Left lung (tissue), 10 donors: ENCODE measurements around the gene TBP. TPM values are rescaled to one million over a fixed set of nuclear protein-coding genes. Genes with fewer than 3 reads are reported as not detected.

Experiments
- ATAC-seq: fragments of 200-7000 bp; cut with Tn5 transposase; one replicate; pipeline ENCODE4 v1.9.1; 2020; ENCODE audit warnings: moderate library complexity
- DNase-seq, 4 donors: peaks; one replicate each; pipeline ENCODE4 v3.0.0-alpha.2; 2013 to 2020
- H3K27ac ChIP-seq, 2 donors: fragments of 200-600 bp; sonication (generic) in 1 of 2; one replicate each; pipeline versions ENCODE4 v1.5.0 to v1.8.0; 2020 to 2021
- H3K27me3 ChIP-seq, 2 donors: fragments of 200-600 bp; sonication (generic) in 1 of 2; one replicate each; pipeline versions ENCODE4 v1.5.0 to v1.8.0; 2020 to 2021
- H3K36me3 ChIP-seq, 2 donors: fragments of 200-600 bp; sonication (generic) in 1 of 2; one replicate each; pipeline versions ENCODE4 v1.5.0 to v1.8.0; 2020 to 2021
- H3K4me1 ChIP-seq, 2 donors: fragments of 200-600 bp; one replicate each; pipeline ENCODE4 v1.8.0; 2021
- H3K4me3 ChIP-seq, 2 donors: fragments of 200-600 bp; sonication (generic) in 1 of 2; one replicate each; pipeline versions ENCODE4 v1.5.0 to v1.8.0; 2020 to 2021; ENCODE audit warnings: mild to moderate bottlenecking in 1 of 2
- H3K9me3 ChIP-seq, 2 donors: fragments of 200-600 bp; sonication (generic) in 1 of 2; one replicate each; pipeline versions ENCODE4 v1.5.0 to v1.8.0; 2020 to 2021
- intact Hi-C, 2 donors: fragments of 100-400 bp; cut with DNase I; formaldehyde crosslinking; loops; one replicate each; pipeline versions ENCODE4 v1.11.2 to v1.14.2; 2022
- polyA plus RNA-seq, 6 donors: library from polyadenylated mRNA; unstranded; fragments of 120-200 nt; gene quantifications; one replicate each; pipeline ENCODE4 v1.2.1, GENCODE V29; 2013; ENCODE audit not compliant: insufficient read length in 6 of 6
- total RNA-seq, 2 donors: library from RNA; stranded (reverse); fragmentation: NEBNext Ultra II Directional; extraction: Animal tissue kit (Norgen Biotek cat#: 25700); gene quantifications; one replicate each; pipeline ENCODE4 v1.2.1, GENCODE V29; 2021
- TF ChIP-seq, protein P1 (sequence below), 2 donors: fragments of 200-600 bp; sonication (generic) in 1 of 2; IDR thresholded peaks; one replicate each; pipeline versions ENCODE4 v1.5.0 to v1.8.0; 2021; ENCODE audit warnings: antibody characterized with exemption in 2 of 2
- donor health status: DM: no; HTN: yes; CAD: no.
- donor health status: DM: no; HTN: no; CAD: no.

Gene TBP
- total and polyA plus RNA-seq, 8 donors: 9.0 to 27.2 (median 23.5) TPM

DNA sequence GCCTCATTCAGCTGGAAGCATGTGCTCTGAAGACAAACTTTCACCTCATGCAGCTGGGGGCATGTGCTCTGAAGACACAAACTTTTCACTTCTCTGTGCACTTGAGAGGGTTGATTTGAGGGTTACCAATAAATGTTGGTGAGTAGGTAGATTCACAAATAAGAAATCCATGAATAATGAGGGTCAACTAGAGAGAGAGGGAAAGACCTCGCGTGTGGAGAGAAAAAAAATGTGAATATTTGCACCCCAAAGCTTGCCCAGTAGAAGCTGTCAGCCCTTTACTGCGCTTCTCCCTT, 44.5 kb upstream of the TBP start:
- no peak for ATAC-seq
- Histone ChIP-seq H3K27ac (no peak overlapping the region), H3K4me1 (no peaks in the 10 kb centered on the region), H3K27me3 (peaks cover 0 to 8% of the 10 kb centered on the region in 2 donors), H3K36me3 (no peaks in the 10 kb centered on the region), H3K9me3 (no peaks in the 10 kb centered on the region), H3K4me3 (no peak overlapping the region)
- intact Hi-C loops: loop anchor here in 1 of 2 donors (10.0 kb wide), 1 partner anchor 195 kb away; no protein-coding TSS in a partner anchor
- DNase-seq: no peak
- TF ChIP-seq, protein P1, sequence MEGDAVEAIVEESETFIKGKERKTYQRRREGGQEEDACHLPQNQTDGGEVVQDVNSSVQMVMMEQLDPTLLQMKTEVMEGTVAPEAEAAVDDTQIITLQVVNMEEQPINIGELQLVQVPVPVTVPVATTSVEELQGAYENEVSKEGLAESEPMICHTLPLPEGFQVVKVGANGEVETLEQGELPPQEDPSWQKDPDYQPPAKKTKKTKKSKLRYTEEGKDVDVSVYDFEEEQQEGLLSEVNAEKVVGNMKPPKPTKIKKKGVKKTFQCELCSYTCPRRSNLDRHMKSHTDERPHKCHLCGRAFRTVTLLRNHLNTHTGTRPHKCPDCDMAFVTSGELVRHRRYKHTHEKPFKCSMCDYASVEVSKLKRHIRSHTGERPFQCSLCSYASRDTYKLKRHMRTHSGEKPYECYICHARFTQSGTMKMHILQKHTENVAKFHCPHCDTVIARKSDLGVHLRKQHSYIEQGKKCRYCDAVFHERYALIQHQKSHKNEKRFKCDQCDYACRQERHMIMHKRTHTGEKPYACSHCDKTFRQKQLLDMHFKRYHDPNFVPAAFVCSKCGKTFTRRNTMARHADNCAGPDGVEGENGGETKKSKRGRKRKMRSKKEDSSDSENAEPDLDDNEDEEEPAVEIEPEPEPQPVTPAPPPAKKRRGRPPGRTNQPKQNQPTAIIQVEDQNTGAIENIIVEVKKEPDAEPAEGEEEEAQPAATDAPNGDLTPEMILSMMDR (IDR thresholded peaks at IDR 0.05): no peak

DNA sequence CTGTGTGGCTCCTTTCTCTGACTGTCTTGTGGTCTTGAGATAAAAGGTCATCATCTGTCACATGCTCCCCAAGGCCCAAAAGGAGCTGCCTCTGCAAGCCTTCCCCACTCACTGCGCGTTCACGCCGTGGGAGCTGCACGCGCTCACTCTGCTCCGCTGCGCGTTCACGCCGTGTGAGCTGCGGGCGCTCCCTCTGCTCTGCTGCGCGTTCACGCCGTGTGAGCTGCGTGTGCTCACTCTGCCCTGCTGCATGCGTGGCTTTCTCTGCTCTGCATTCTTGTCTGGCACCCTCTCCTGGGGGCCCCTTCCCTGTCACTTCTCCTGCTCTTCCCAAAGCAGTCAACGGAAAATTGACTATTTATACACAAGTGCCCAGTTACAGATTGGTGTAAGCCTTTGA, 43.5 kb upstream of the TBP start:
- TF ChIP-seq, protein P1 (IDR thresholded peaks at IDR 0.05): no peak
- Histone ChIP-seq H3K4me1 (no peaks in the 10 kb centered on the region), H3K36me3 (no peaks in the 10 kb centered on the region), H3K27ac (no peak overlapping the region), H3K27me3 (peaks cover 0 to 2% of the 10 kb centered on the region in 2 donors), H3K9me3 (no peaks in the 10 kb centered on the region), H3K4me3 (no peak overlapping the region)
- DNase-seq: no peak
- ATAC-seq: no peak
- intact Hi-C loops: loop anchor here in 1 of 2 donors (10.0 kb wide), 1 partner anchor 196 kb away; no protein-coding TSS in a partner anchor

DNA sequence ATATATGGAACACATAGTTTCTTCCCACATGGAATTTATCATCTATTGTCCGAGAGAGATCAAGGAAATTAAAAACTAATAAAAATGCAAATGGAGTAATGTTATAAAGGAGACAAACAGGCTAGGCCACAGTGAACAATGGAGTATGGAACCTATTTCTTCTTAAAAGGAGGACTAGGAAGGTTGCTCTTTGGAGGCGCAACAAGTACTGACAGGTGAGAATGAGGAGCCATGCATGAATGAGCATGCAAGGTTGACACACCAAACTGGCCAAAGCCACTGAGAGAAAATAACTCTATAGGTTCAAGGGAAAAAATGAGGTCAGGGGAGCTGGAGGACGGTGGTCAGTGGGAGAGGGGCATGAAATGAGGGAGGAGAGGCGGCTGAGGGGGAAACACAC, 41.9 kb upstream of the TBP start:
- Histone ChIP-seq H3K4me1 (no peaks in the 10 kb centered on the region), H3K4me3 (no peak overlapping the region), H3K27ac (no peak overlapping the region), H3K36me3 (no peaks in the 10 kb centered on the region), H3K9me3 (no peaks in the 10 kb centered on the region), H3K27me3 (no peaks in the 10 kb centered on the region)
- ATAC-seq: no peak
- TF ChIP-seq, protein P1 (IDR thresholded peaks at IDR 0.05): no peak
- no peak for DNase-seq
- intact Hi-C loops: loop anchor here in 1 of 2 donors (10.0 kb wide), 1 partner anchor 197 kb away; no protein-coding TSS in a partner anchor

DNA sequence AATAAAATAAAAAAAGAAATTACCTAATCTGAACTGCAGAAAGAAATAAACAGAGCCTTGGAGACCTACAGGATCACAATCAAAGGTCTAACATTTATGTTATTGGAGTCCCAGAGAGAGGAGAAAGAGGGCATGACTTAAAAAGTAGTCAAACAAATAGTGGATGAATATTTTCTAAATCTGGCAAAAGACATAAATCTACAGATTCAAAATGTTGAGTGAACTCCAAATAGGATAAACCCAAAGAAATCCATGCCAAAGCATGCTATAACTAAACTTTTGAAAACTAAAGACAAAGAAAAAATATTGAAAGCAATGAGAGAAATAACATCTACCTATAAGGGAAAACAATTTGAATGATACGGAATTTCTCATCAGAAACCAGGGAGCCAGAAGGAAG, 39.3 kb upstream of the TBP start:
- Histone ChIP-seq H3K27me3 (no peaks in the 10 kb centered on the region), H3K4me3 (no peak overlapping the region), H3K27ac (no peak overlapping the region), H3K9me3 (no peaks in the 10 kb centered on the region), H3K36me3 (no peaks in the 10 kb centered on the region), H3K4me1 (no peaks in the 10 kb centered on the region)
- ATAC-seq (no peak), DNase-seq (no peak)
- intact Hi-C loops: loop anchor here in 1 of 2 donors (10.0 kb wide), 1 partner anchor 200 kb away; no protein-coding TSS in a partner anchor
- TF ChIP-seq, protein P1 (IDR thresholded peaks at IDR 0.05): no peak

DNA sequence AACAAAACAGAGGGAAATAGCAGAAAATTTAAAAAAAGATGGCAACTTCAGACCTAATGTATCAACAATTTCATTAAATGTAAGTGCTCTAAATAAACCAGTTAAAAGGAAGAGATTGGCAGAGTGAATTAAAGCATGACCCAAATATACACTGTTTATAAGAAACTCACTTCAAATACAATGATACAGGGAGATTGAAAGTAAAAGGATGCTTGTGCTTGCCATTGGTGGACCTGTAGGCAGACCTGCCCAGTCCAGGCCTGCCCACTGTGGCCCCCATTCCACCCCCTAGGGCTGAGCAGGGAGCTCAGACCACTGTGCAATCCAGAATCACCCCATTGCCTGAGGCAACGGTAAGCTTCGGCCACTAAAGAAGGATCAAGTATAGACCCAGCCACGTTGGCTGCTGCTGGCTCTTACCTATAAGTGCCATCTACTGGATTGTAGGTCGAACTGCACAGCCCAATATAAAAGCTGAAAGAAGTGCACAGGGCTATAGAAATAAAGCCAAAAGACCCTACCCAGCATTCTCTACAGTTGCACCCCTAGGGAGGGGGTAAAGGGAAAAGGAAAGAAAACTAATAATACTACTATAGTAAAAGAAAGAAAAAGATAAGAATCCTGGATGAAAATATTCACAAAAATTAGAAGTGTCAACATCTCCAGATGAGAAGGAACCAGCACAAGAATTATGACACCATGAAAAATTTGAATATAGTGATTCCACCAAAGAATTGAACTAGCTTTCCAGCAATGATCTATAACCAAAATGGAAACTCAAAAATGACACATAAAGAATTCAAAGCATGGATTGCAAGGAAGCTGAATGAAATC, 37.2 kb upstream of the TBP start:
- intact Hi-C loops: loop anchor here in 1 of 2 donors (10.0 kb wide), 1 partner anchor 202 kb away; no protein-coding TSS in a partner anchor
- no peaks in the 10 kb centered on the region for H3K27me3 ChIP-seq
- H3K36me3 ChIP-seq: no peaks in the 10 kb centered on the region
- H3K4me3 ChIP-seq: no peak overlapping the region
- H3K4me1 ChIP-seq: no peaks in the 10 kb centered on the region
- no peaks in the 10 kb centered on the region for H3K9me3 ChIP-seq
- no peak for DNase-seq
- no peak overlapping the region for H3K27ac ChIP-seq
- TF ChIP-seq, protein P1 (IDR thresholded peaks at IDR 0.05): peak; percentile 66 to 72
- ATAC-seq: peak; percentile 98
